ENCODE data around the gene LPCAT4. TPM values are rescaled to one million over a fixed set of nuclear protein-coding genes. Genes with fewer than 3 reads are reported as not detected.

Gene LPCAT4
- total and polyA plus RNA-seq, 4 donors: 12.7 to 30.3 (median 20.2) TPM

DNA sequence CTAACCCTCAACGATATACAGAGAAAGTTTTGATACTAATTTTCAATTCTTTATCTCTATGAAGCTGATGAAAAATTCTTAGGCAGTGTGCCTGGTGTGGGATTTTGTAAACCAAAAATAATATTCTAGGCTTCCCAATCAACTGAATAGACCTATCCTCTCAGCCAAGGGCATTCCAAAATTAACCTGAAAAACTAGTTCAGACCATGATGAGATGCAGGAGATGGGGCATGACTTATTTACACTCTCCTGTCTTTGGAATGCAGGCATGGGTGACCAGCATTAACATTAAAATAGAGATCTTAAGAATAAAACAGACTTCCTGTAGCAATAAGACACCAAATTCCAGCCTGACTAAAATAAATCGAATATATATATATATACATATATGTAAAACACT is 7.8 kb upstream of the LPCAT4 start:
- TF ChIP-seq, protein P1, sequence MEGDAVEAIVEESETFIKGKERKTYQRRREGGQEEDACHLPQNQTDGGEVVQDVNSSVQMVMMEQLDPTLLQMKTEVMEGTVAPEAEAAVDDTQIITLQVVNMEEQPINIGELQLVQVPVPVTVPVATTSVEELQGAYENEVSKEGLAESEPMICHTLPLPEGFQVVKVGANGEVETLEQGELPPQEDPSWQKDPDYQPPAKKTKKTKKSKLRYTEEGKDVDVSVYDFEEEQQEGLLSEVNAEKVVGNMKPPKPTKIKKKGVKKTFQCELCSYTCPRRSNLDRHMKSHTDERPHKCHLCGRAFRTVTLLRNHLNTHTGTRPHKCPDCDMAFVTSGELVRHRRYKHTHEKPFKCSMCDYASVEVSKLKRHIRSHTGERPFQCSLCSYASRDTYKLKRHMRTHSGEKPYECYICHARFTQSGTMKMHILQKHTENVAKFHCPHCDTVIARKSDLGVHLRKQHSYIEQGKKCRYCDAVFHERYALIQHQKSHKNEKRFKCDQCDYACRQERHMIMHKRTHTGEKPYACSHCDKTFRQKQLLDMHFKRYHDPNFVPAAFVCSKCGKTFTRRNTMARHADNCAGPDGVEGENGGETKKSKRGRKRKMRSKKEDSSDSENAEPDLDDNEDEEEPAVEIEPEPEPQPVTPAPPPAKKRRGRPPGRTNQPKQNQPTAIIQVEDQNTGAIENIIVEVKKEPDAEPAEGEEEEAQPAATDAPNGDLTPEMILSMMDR (IDR thresholded peaks at IDR 0.05; ENCODE audit: control extremely low read depth, extremely low read depth): no peak
- Histone ChIP-seq H3K27me3 (ENCODE audit: control insufficient read depth in 3 of 3, insufficient read depth in 3 of 3, low read length in 2 of 3) (no peaks in the 10 kb centered on the region), H3K4me3 (no peak overlapping the region), H3K9ac (ENCODE audit: insufficient read depth in 1 of 2, low read length in 2 of 2) (no peak overlapping the region), H3K27ac (ENCODE audit: low read depth in 1 of 2, low read length in 1 of 2) (no peak overlapping the region), H3K4me1 (ENCODE audit: control insufficient read depth in 5 of 5, insufficient read depth in 5 of 5, low read length in 5 of 5) (no peaks in the 10 kb centered on the region), H3K36me3 (ENCODE audit: control insufficient read depth in 4 of 4, insufficient read depth in 4 of 4, low read length in 4 of 4) (no peaks in the 10 kb centered on the region), H3K9me3 (ENCODE audit: control insufficient read depth in 4 of 4, insufficient read depth in 3 of 4, low read length in 3 of 4) (no peaks in the 10 kb centered on the region)
- no peak for ATAC-seq (ENCODE audit: insufficient read depth, low FRiP score)
- 46 to 96% methylated on average over 2 of the region's 2 CpGs for WGBS, 2 donors
- DNase-seq: no peak

DNA sequence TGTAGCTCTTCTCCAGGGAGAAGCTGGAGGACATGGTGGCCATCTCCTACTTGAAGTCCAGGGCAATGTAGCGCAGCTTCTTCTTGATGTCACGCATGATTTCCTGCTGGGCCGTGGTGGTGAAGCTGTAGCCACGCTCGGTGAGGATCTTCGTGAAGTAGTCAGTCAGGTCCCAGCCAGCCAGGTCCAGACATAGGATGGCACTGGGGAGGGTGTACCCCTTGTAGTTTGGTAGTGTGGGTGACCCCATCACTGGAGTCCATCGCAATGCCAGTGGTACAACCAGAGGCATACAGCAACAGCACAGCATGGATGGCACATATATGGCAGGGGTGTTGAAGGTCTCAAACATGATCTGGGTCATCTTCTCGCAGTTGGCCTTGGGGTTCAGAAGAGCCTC is 7.0 kb upstream of the LPCAT4 start:
- WGBS, 2 donors: 76 to 96% methylated on average over 7 to 8 of the region's 8 CpGs
- Histone ChIP-seq H3K9me3 (ENCODE audit: control insufficient read depth in 4 of 4, insufficient read depth in 3 of 4, low read length in 3 of 4) (no peaks in the 10 kb centered on the region), H3K27me3 (ENCODE audit: control insufficient read depth in 3 of 3, insufficient read depth in 3 of 3, low read length in 2 of 3) (no peaks in the 10 kb centered on the region), H3K36me3 (ENCODE audit: control insufficient read depth in 4 of 4, insufficient read depth in 4 of 4, low read length in 4 of 4) (no peaks in the 10 kb centered on the region), H3K27ac (ENCODE audit: low read depth in 1 of 2, low read length in 1 of 2) (no peak overlapping the region), H3K9ac (ENCODE audit: insufficient read depth in 1 of 2, low read length in 2 of 2) (no peak overlapping the region), H3K4me1 (ENCODE audit: control insufficient read depth in 5 of 5, insufficient read depth in 5 of 5, low read length in 5 of 5) (no peaks in the 10 kb centered on the region), H3K4me3 (no peak overlapping the region)
- DNase-seq: no peak
- TF ChIP-seq, protein P1 (IDR thresholded peaks at IDR 0.05; ENCODE audit: control extremely low read depth, extremely low read depth): no peak
- no peak for ATAC-seq (ENCODE audit: insufficient read depth, low FRiP score)

DNA sequence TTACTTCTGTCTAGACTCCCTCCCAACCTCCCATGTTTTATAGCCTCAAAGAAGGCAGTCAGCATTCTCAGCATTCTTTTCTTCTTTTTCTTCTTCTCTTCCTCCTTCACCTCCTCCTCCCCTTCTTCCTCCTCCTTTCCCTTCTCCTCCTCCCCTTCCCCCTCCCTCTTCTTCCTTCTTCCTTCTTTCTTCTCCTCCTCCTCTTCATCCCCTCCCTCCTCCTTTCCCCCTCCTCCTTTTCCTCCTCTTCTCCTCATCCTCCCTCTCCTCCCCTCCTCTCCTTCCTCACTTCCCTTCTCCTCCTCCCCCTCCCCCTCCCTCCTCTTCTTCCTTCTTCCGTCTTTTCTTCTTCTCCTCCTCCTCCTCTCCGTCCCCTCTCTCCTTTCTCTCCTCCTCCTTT is 3.6 kb upstream of the LPCAT4 start:
- no peak overlapping the region for H3K4me3 ChIP-seq
- H3K9ac ChIP-seq (ENCODE audit: insufficient read depth in 1 of 2, low read length in 2 of 2): no peak overlapping the region
- H3K4me1 ChIP-seq (ENCODE audit: control insufficient read depth in 5 of 5, insufficient read depth in 5 of 5, low read length in 5 of 5): peaks cover 0 to 11% (median 6%) of the 10 kb centered on the region in 5 donors
- H3K27ac ChIP-seq (ENCODE audit: low read depth in 1 of 2, low read length in 1 of 2): no peak overlapping the region
- H3K36me3 ChIP-seq (ENCODE audit: control insufficient read depth in 4 of 4, insufficient read depth in 4 of 4, low read length in 4 of 4): no peaks in the 10 kb centered on the region
- TF ChIP-seq, protein P1 (IDR thresholded peaks at IDR 0.05; ENCODE audit: control extremely low read depth, extremely low read depth): no peak
- no peak for ATAC-seq (ENCODE audit: insufficient read depth, low FRiP score)
- WGBS, 2 donors: 38 to 52% methylated on average over 2 of the region's 2 CpGs
- no peaks in the 10 kb centered on the region for H3K27me3 ChIP-seq (ENCODE audit: control insufficient read depth in 3 of 3, insufficient read depth in 3 of 3, low read length in 2 of 3)
- no peak for DNase-seq
- no peaks in the 10 kb centered on the region for H3K9me3 ChIP-seq (ENCODE audit: control insufficient read depth in 4 of 4, insufficient read depth in 3 of 4, low read length in 3 of 4)

DNA sequence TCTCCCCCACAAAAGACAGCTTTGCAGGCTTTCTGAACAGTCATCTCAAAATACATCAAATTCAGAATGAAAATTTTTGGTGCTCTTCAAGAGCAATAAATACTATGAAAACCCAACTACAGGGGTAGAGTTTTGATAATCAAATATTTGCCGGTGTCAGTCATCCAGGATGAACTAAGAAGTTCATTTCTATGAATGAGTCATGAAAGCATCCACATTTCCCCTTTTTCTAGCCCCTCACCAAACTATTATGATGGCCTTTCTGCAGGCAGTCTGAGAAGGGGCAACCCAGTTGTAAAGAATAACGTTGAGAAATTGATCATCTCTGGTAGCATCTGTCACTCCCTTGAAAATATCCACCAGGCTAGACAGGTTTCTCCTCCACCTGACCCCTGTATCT is 3.1 kb upstream of the LPCAT4 start:
- Histone ChIP-seq H3K27me3 (ENCODE audit: control insufficient read depth in 3 of 3, insufficient read depth in 3 of 3, low read length in 2 of 3) (no peaks in the 10 kb centered on the region), H3K9me3 (ENCODE audit: control insufficient read depth in 4 of 4, insufficient read depth in 3 of 4, low read length in 3 of 4) (no peaks in the 10 kb centered on the region), H3K36me3 (ENCODE audit: control insufficient read depth in 4 of 4, insufficient read depth in 4 of 4, low read length in 4 of 4) (no peaks in the 10 kb centered on the region), H3K4me3 (no peak overlapping the region), H3K4me1 (ENCODE audit: control insufficient read depth in 5 of 5, insufficient read depth in 5 of 5, low read length in 5 of 5) (peaks cover 0 to 15% (median 7%) of the 10 kb centered on the region in 5 donors), H3K9ac (ENCODE audit: insufficient read depth in 1 of 2, low read length in 2 of 2) (no peak overlapping the region), H3K27ac (ENCODE audit: low read depth in 1 of 2, low read length in 1 of 2) (no peak overlapping the region)
- 76 to 80% methylated on average over 2 of the region's 2 CpGs for WGBS, 2 donors
- TF ChIP-seq, protein P1 (IDR thresholded peaks at IDR 0.05; ENCODE audit: control extremely low read depth, extremely low read depth): no peak
- DNase-seq: no peak
- ATAC-seq (ENCODE audit: insufficient read depth, low FRiP score): no peak

Measured in lung (tissue), 12 donors.